SU-DHL-6 (cell line): ENCODE measurements around the gene HEBP1.

ENCODE experiments used
- CTCF ChIP-seq: fragments of 200-600 bp; sonication (generic); IDR thresholded peaks from one replicate; pipeline ENCODE4 v1.5.1; 2017; ENCODE audit warnings: antibody characterized with exemption, mild to moderate bottlenecking, low read length, moderate library complexity; ENCODE audit not compliant: insufficient read depth, poor library complexity, severe bottlenecking
- EZH2phosphoT487 ChIP-seq: fragments of 200-600 bp; sonication (generic), shearing (Covaris generic); conservative IDR thresholded peaks from 2 replicates; pipeline ENCODE4 v1.6.1; 2018; ENCODE audit warnings: mild to moderate bottlenecking, antibody characterized with exemption, low read length, moderate library complexity, mixed read lengths

- TF ChIP-seq CTCF (no peak), EZH2phosphoT487 (no peak)
These were observed 7.5 kb downstream of the HEBP1 start for GRCh38 chr12:12992418-12993130.
